RWPE2 (cell line): ENCODE measurements around the gene DLGAP4.

ENCODE experiments used
- ATAC-seq: fragments of 200-7000 bp; cut with Tn5 transposase; 3 replicates; pipeline ENCODE4 v1.9.1; 2021; ENCODE audit warnings: low read depth
- DNase-seq: peaks from one replicate; pipeline ENCODE4 v3.0.0-alpha.2; 2020; ENCODE audit warnings: low spot score
- H3K27ac ChIP-seq: fragments of 450-650 bp; 2 replicates; pipeline ENCODE4 v1.5.1; 2017; ENCODE audit warnings: mild to moderate bottlenecking; ENCODE audit not compliant: poor library complexity, severe bottlenecking
- H3K27me3 ChIP-seq: fragments of 250-450 bp; sonication (Bioruptor Pico); 2 replicates; pipeline ENCODE4 v1.5.1; 2021; ENCODE audit warnings: mild to moderate bottlenecking, moderate library complexity; ENCODE audit not compliant: insufficient read depth, poor library complexity, severe bottlenecking
- H3K36me3 ChIP-seq: fragments of 250-450 bp; sonication (Bioruptor Pico); 2 replicates; pipeline ENCODE4 v1.5.1; 2020; ENCODE audit warnings: low read depth, mild to moderate bottlenecking, moderate library complexity
- H3K4me1 ChIP-seq: fragments of 250-450 bp; sonication (Bioruptor Pico); 2 replicates; pipeline ENCODE4 v1.5.1; 2021; ENCODE audit warnings: mild to moderate bottlenecking, moderate library complexity; ENCODE audit not compliant: insufficient read depth, poor library complexity, severe bottlenecking
- H3K4me3 ChIP-seq: fragments of 250-450 bp; sonication (Bioruptor Pico); 2 replicates; pipeline ENCODE4 v1.5.1; 2021; ENCODE audit warnings: mild to moderate bottlenecking, moderate library complexity; ENCODE audit not compliant: severe bottlenecking
- H3K9me3 ChIP-seq: fragments of 250-450 bp; sonication (Bioruptor Pico); 2 replicates; pipeline ENCODE4 v1.5.1; 2021; ENCODE audit warnings: mild to moderate bottlenecking, moderate library complexity; ENCODE audit not compliant: severe bottlenecking
- CTCF ChIP-seq: fragments of 450-650 bp; IDR thresholded peaks from one replicate; pipeline ENCODE4 v1.5.1; 2017; ENCODE audit warnings: mild to moderate bottlenecking, moderate library complexity; ENCODE audit not compliant: poor library complexity, severe bottlenecking

The DLGAP4 gene

GRCh38 chr20:36482044-36482473, 175.9 kb downstream of the DLGAP4 start:
- Histone ChIP-seq H3K9me3 (no peaks in the 10 kb centered on the region), H3K27ac (no peak overlapping the region), H3K4me1 (peaks cover 17% of the 10 kb centered on the region), H3K4me3 (no peak overlapping the region), H3K27me3 (no peaks in the 10 kb centered on the region), H3K36me3 (peaks cover 39% of the 10 kb centered on the region)
- no peak for DNase-seq
- no peak for TF ChIP-seq CTCF
- ATAC-seq, result no peak

- H3K36me3 ChIP-seq, result peaks cover 26% of the 10 kb centered on the region
- peak overlapping the region; percentile 7 for H3K27ac ChIP-seq
- no peak for TF ChIP-seq CTCF
- DNase-seq (no peak), ATAC-seq (no peak; the same call in 1 of the 3 replicates)
- H3K9me3 ChIP-seq, result no peaks in the 10 kb centered on the region
- peaks cover 17% of the 10 kb centered on the region for H3K4me1 ChIP-seq
- no peak overlapping the region for H3K4me3 ChIP-seq
- no peaks in the 10 kb centered on the region for H3K27me3 ChIP-seq
These were observed 177.2 kb downstream of the DLGAP4 start for GRCh38 chr20:36483209-36483918.

GRCh38 chr20:36483919-36484808, 178.0 kb downstream of the DLGAP4 start:
- H3K27ac ChIP-seq, result peak overlapping the region; percentile 7

GRCh38 chr20:36485286-36485685, 179.1 kb downstream of the DLGAP4 start:
- H3K4me3 ChIP-seq, result no peak overlapping the region
- no peaks in the 10 kb centered on the region for H3K9me3 ChIP-seq
- no peak for DNase-seq
- H3K27ac ChIP-seq, result no peak overlapping the region
- H3K4me1 ChIP-seq, result peaks cover 19% of the 10 kb centered on the region
- H3K36me3 ChIP-seq, result peaks cover 25% of the 10 kb centered on the region
- no peaks in the 10 kb centered on the region for H3K27me3 ChIP-seq
- TF ChIP-seq CTCF, result no peak
- ATAC-seq, result no peak

More at GRCh38 chr20:36483919-36484808, 178.0 kb downstream of the DLGAP4 start:
- Histone ChIP-seq H3K4me1 (peaks cover 19% of the 10 kb centered on the region), H3K36me3 (peaks cover 25% of the 10 kb centered on the region), H3K4me3 (no peak overlapping the region), H3K9me3 (no peaks in the 10 kb centered on the region), H3K27me3 (no peaks in the 10 kb centered on the region)
- peak; percentile 74 for ATAC-seq
- TF ChIP-seq CTCF, result no peak
- no peak for DNase-seq
